GM18870 (cell line): Measurements from ENCODE around the gene MGAT5B.

Experiments used
- ATAC-seq: cut with Tn5 transposase; IDR thresholded peaks from one replicate; pipeline ENCODE4 v1.9.1; 2021; ENCODE audit warnings: moderate library complexity; ENCODE audit not compliant: unreplicated experiment

MGAT5B gene

GRCh38 chr17:76946772-76947135 is 78.5 kb downstream of the MGAT5B start:
- ATAC-seq: no peak

- ATAC-seq: no peak
These were observed 79.1 kb downstream of the MGAT5B start for GRCh38 chr17:76947309-76947708.

- no peak for ATAC-seq
These were observed 79.6 kb downstream of the MGAT5B start for GRCh38 chr17:76947771-76948170.

- ATAC-seq: no peak
These were observed 80.1 kb downstream of the MGAT5B start for GRCh38 chr17:76948301-76948700.

GRCh38 chr17:76948726-76949342 is 80.6 kb downstream of the MGAT5B start:
- no peak for ATAC-seq

GRCh38 chr17:76949913-76950695 is 81.9 kb downstream of the MGAT5B start:
- no peak for ATAC-seq

GRCh38 chr17:76951375-76951905 is 83.2 kb downstream of the MGAT5B start:
- no peak for ATAC-seq

- ATAC-seq: no peak
These were observed 84.2 kb downstream of the MGAT5B start for GRCh38 chr17:76952402-76952801.

GRCh38 chr17:76953066-76953465 is 84.9 kb downstream of the MGAT5B start:
- no peak for ATAC-seq

- no peak for ATAC-seq
These were observed 85.7 kb downstream of the MGAT5B start for GRCh38 chr17:76953946-76954345.

GRCh38 chr17:76955191-76955590 is 87.0 kb downstream of the MGAT5B start:
- ATAC-seq: no peak

GRCh38 chr17:76956846-76957540 is 88.8 kb downstream of the MGAT5B start:
- ATAC-seq: no peak

GRCh38 chr17:76957678-76958464 is 89.7 kb downstream of the MGAT5B start:
- no peak for ATAC-seq

GRCh38 chr17:76958974-76959373 is 90.8 kb downstream of the MGAT5B start:
- no peak for ATAC-seq

- no peak for ATAC-seq
These were observed 93.7 kb downstream of the MGAT5B start for GRCh38 chr17:76961869-76962268.

- ATAC-seq: no peak
These were observed 94.7 kb downstream of the MGAT5B start for GRCh38 chr17:76962858-76963257.

- no peak for ATAC-seq
These were observed 97.8 kb downstream of the MGAT5B start for GRCh38 chr17:76966016-76966415.

- no peak for ATAC-seq
These were observed 98.4 kb downstream of the MGAT5B start for GRCh38 chr17:76966486-76967181.

- no peak for ATAC-seq
These were observed 99.6 kb downstream of the MGAT5B start for GRCh38 chr17:76967762-76968161.
